Measurements from ENCODE around the gene GAK.
A peak's percentile ranks its signal among the peaks of the same experiment; 100 is the strongest.

Gene GAK

DNA sequence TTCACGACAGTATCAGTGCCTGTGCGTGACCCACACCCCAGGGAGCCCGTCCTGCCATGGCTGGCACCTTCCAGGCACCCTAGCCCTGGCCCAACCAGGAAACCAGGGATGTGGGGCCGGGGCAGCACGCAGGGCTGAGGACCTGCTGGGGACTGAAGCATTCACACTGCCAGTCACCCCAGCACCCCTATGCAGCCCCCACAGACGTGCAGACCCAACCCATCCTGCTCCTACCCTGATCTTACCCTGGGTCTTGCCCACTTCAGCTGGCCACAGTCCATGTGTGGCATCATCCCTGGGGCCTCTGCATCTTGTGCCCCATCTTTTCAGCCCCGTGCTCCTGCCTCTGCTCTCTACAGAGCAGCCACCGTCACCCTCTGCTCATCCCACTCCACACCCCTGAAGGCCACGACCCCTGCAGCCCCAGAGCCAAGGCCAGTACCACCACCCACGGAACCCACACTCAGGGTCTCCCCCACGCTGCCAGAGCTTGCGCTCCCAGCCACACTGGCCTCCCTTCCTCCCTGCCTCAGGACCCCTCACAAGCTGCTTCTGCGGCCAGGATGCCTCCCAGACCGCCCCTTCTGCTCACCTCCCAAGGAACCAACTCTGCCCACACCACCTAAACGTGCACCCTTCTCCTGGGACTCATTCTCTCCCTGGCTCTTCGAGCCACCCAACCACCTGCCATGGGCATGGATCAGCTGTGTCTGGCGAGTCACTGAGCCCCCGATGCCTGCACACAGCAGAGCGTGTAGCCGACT lies 25.6 kb downstream of the GAK start:
- no peak for DNase-seq

DNA sequence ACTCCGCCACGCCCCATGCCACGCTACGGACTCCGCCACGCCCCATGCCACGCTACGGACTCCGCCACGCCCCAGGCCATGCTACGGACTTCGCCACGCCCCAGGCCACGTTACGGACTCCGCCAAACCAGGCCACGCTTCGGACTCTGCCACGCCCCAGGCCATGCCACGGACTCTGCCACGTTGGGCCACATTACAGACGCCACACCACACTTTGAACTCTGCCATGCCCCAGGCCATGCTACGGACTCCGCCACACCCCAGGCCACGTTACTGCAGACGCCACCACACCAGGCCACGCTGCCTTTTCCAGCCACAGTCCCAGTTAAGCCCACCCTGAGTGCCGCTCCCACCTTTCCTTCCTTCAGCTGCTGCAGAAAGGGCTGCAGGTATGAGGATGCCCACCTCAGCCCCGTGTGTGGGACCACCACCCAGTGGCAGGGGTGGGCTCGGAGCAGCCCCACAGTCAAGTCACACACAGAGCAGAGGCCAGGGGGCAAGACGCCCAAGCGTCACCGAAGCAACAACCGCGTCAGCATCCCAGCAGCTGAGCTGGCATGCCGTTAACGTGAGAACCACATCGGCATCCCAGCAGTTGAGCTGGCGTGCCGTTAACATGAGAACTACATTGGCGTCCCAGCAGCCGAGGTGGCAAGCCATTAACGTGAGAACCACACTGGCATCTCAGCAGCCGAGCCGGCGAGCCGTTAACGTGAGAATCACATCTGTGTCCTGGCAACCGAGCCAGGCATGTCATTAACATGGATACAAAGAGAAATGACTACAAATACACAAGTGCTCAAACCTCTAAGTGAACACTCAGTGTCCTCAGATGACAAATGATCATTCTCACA lies 26.4 kb downstream of the GAK start:
- no peak for DNase-seq

DNA sequence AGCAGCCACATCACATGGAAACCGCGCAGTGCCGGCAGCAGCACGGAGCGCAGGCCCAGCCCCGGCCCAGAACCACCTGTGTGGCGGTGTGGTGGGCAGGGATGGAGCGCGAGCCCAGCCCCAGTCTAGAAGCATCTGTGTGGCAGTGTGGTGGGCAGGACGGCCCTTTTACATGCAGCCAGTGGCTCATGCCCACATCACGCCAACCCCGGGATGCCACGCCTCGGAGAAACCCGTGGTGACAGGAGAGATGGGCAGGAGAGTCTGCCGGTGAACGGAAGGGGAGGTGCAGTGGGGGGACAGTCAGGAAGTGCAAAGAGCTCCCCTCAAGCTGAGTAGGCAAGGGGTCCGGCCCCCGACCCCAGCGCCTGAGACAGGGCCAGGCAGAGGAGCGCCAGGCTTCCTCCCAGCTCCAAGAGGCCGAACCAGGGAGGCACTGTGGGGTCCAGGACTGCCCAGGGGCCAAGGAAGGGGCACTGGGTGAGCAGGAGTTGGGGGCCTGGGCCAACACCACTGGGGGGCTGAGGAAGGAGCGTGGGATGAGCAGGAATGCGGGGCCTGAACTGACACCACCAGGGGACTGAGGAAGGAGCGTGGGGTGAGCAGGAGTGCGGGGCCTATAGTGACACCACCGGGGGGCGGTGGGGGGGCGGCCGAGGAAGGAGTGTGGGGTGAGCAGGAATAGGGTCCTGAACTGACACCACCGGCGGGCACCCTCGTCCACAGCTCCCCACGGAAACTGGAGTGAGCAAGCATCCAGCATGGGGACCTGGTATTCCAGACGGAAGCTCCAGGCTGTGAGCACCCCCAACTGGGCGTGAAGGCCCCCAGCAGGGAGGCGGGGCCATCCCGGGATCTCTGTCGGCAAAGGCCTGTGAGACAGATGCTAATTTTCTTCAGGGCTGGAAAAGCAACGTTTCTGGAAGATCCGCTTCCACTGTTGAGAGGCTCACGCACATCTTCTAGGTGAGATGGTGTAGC lies 28.8 kb downstream of the GAK start:
- no peak for DNase-seq

DNA sequence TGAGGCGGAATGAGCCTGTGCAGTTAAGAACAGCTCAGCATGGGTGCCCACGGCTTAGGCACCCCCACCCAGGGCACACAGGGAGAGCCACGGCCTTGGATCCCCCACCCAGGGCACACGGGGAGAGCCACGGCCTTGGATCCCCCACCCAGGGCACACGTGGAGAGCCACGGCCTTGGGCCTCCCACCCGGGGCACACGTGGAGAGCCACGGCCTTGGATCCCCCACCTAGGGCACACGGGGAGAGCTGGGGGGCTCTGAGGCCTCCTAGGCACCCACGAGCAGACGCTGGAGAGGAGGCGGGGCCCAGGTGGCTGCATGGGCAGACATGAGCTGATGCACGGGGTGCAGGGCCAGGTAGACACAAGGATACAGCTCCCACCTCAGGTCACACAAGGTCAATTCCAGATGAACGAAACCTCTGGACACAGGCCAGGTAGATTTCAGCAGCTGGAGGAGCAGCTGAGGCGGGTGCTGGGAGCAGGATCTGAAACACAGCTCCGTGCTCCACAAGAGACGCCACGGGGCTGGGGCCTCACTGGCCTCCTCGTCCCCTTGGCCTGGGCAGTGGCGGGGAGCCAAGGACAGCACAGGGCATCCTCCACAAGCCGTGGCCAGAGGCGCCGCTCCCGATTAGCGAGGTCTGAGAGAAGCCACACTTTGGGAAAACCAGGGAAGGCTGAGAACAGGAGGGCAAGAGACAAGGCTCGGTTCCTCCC lies 30.8 kb downstream of the GAK start:
- no peak for DNase-seq

DNA sequence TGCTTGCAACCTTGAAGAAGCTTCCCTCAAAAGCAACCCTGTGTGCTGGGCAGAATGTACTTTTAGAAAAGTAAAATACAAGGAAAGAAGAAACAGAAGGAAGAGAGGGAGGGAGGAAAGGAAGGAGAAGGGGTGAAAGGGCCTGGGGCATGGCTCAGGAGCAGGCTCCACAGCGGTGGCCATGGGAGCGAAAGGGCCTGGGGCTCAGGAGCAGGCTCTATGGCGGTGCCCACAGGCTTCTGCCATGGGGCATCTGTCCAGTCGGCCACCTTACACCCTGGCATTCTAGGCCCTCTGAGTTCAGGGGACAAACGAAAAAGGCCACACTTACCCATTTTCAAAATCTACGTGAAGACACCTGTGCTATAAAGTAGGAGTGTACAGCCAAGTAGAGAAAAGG lies 31.4 kb downstream of the GAK start:
- no peak for DNase-seq

DNA sequence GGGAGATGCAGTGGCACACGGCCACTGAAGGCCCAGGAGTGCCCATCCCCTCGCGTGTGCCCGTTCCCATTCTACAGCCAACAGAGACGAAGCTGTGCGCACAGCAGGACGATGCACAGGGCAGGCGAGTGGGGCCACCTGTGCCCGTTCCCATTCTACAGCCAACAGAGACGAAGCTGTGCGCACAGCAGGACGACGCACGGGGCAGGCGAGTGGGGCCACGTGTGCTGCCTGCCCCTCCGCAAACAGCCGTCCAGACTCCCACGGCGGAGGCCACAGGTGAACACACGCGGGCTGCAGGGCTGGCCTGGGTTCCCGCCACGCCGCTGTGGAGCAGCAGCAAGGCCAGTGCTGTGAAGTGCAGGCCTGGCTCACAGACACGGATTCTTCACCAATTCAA lies 32.0 kb downstream of the GAK start:
- DNase-seq, result no peak

DNA sequence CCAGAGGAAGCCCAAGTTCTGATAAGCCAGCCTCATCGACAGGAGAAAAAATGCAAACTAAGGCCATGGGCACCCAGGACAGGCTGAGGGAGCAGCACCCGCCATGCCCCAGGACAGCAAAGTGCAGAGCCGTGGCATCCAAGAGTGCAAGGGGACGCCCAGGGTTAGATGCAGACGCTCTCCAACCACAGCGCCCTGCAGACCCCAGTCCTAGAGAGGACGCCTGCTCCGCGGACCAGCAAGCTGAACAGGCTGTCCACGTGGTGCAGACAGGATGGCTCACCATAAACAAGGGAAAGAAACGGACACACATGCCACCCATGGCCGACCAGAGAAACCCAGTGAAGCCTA lies 32.6 kb downstream of the GAK start:
- no peak for DNase-seq

DNA sequence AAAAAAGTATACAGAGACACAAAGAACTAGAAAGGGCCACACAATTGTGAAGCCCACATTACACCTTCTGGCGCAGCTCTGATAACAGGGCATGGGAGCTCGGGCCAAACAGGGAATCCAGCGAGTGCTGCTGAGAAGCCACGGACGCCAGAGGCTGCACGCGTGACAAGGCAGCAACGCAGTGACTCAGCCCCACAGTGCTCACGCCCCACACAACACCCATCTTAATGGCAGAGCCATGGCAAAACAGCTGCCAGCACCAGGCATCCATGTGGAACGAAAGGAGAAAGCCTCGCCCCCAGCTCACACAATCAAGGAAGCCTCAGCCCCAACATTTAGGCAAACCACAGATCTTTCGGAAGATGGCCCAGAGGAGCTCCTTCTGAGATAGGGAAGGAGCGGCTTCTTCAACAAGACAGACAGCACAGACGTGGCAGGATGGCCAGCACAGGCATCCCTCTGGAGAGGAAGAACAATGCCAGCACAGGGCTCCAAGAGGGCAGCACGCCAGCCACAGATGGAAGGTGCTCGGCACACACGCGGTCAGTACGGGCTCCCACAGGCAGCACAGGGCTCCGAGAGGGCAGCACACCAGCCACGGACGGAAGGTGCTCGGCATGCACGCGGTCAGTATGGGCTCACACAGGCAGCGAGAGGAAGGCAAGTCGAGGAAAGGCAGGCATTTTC lies 33.1 kb downstream of the GAK start:
- no peak for DNase-seq

DNA sequence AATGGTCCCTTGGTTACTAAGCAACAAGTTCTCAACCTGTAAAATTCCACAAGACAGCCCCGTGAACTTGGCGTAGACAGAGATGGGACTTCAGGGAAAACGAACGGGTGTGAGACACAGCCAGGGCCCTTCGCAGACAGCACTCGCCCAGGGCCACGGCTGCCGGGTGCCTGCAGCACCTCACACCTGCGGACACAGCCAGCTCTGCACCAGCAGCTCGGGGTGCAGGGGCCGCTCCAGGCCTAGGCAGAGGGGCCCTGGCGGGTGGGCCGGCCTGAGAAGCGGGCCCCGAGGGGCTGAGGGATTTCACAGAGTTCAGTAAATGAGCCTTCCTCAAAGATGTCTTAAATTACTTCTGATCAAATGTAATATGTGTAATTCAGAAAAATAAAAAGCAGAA lies 34.0 kb downstream of the GAK start:
- no peak for DNase-seq

DNA sequence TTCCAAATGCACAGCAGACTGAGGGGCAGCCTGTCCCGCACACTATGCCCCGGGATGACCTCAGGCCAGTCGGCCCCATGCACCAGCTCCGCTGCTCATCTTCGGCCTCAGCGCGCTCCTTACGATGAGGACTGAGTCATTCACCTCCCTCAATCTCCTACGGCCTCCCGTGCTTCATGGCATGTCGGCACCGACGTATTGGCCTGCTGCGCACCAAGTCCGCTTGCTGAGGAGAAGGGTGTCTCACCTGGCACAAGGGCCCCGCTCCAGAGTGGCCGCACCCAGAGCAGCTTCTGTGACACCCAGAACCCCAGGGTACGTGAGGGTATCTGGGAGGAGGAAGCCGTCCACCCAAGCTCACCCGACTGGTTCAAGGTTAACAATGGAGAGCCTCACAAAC lies 35.5 kb downstream of the GAK start:
- DNase-seq, result no peak

DNA sequence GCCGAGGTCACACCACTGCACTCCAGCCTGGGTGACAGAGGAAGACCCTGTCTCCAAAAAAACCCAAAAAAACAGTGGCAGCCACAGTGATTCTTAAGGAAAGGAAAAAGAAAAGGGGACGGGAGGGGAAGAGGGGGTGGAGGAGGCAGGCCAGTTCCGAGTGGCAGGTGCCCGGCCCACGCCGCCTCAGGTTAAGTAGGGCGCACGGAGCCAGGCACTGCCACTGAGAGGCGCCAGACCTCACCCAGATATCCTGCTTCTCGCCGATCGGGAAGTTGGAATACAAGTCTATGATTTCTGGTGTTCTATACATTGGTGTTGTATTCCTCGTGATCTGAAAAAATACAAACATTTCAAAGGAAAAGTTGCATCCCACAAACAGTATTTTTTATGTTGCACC lies 35.9 kb downstream of the GAK start:
- DNase-seq, result no peak

DNA sequence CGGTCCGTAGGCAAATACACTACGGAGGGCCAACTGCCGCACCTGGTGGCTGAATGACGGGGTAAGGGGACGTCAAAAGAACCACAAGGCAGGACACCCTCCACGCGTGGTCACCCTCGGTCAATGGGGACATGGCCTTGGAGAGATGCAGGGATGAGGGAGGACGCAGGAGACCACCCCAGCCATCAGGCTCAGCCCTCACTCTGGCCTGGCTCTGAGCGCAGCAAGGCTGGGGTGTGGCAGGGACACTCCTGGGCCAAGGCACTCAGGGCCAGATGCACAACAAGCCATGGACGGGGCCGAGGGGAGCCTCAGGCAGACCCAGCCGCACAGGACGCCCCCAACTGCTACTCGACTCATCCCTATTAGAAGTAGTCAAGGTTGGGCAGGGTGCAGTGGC lies 36.5 kb downstream of the GAK start:
- DNase-seq, result no peak

DNA sequence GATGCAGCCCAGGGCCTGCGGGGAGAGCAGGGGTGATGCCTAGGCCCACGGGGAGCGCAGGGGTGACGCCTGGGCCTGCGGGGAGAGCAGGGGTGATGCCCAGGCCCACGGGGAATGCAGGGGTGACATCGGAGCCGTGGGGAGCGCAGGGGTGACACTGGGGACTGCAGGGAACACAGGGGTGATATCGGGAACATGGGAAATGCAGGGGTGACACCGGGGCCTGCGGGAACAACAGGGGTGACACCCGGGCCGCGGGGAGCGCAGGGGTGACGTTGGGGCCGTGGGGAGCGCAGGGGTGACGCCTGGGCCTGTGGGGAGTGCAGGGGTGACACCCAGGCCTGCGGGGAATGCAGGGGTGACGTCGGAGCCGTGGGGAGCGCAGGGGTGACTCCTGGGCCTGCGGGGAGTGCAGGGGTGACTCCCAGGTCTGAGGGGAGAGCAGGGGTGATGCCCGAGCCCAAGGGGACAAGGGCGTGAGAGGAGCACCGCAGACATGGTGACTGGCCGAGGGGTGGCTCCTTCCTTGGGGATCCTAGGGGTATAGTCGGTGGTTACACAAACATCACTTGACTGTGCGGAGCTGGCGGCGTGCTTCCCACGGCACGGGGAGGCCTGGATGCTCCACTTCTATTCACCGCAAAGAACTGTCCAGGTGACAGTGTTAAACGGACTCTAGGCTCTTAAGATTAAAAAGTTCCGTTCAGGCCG lies 38.0 kb downstream of the GAK start:
- DNase-seq, result no peak

DNA sequence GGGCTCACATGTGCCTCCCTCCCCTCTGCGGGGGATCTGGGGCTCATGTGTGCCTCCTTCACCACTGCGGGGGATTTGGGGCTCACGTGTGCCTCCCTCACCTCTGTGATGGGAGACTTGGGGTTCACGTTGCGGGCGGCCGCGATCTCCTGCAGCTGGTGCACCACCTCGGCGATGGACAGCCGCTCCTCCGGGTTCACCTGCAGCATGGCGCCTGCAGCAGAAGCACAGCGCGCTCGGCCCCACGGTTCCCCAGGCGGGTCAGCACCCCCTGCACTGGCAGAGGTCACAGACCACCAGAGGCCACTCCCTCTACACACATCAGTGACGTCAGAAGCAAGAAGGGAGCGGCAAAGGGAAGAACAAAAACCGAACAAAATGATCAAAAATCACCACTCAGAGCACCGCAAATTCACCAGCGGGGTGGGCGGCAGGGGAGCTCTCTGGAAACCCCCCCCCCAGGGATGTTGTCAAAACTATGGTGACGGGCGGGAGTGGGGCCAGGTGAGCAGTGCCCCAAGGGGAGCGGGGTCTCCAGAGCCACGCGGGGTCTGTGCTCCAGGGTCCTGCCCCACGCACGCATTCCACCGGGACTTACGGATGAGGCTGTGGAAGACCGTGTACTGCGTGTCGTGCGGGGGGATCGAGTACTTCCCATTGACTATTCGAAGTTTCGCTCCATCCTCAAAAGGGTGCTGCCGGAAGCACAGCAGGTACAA lies 38.7 kb downstream of the GAK start:
- DNase-seq, result no peak

DNA sequence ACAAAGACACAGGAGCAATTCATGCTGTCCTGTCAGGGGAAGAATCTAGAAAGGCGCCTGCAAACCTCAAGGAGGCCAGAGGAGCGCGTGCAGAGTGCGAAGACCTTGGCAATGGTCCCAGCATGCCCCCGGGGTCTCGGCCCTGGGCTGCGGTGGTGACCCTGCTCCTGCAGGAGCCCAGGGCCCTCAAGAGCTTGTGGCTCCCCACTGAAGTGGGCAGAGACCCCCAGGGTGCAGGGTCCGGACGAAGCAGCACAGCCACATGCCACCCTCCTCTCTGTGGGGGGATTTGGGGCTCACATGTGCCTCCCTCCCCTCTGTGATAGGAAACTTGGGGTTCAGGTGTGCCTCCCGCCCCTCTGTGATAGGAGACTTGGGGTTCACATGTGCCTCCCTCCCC lies 39.3 kb downstream of the GAK start:
- no peak for DNase-seq

DNA sequence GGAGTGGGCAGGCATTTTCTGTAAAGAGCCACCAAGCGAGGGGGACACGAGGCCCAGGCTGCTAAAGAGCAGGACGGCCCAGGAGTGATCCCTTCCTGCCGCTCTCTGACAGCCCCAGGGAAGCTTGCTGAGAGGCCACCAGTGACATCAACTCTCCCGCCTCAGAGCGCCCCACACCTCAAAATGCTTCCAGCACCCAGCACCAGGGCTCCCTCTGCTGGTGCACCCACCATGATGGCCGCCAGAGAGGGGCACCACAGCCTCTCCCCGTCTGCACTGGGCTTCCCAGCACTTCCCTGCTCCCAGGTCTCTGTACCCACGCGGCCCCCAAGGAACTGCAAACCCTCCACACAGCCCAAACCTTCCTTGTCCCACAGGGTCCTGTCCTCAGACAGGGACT lies 40.4 kb downstream of the GAK start:
- peak; percentile 33 for DNase-seq

DNA sequence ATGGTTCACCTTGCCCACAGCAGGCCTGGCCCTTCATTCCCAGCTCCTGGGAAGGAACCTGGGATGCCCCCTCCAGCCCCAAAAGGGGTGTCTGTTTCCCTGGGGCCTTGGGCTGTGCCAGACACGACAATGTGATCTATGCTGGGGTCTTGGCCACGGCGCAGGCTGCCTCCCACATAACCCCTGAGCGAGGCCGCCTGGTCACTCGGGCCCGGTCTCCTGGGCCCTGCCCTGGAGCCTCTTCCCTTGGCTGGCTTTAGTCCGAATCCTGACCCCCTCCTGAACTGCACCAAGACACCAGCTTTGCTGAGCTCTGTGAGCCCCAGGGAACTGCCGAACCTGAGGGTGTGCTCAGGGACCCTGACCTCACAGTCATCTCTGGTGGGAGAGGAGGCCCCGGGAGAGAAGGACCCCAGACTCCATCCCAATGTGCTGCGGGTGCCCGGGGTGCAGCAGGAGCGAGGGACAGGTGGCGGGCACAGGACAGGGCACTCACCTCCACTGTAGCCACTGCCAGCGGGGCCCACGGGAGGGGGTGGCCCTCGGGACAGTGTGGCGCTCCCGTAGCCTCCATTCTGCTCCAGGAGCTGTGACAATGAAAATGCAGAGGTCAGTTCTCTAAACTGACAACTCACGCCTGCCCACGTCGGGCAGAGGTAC lies 42.0 kb downstream of the GAK start:
- no peak for DNase-seq

DNA sequence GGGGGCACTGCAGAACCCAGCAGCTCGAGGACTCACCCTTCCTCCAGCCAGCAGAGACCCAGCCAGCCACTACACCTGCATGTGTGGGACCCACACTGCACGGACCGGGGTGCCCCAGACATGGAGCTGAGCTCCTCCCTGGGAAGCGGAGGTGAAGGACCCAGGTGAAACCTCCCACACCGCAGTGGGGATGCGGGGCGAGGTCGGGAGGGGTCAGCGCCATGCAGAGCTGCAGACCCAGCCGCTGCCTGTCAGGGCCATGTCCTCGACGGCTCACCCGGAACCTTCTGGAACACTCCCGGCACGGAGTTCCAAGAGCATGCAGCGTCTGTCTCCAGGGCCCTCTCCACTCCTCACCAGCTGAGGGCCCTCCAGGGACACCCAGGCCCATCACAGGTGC lies 42.6 kb downstream of the GAK start:
- DNase-seq, result no peak

DNA sequence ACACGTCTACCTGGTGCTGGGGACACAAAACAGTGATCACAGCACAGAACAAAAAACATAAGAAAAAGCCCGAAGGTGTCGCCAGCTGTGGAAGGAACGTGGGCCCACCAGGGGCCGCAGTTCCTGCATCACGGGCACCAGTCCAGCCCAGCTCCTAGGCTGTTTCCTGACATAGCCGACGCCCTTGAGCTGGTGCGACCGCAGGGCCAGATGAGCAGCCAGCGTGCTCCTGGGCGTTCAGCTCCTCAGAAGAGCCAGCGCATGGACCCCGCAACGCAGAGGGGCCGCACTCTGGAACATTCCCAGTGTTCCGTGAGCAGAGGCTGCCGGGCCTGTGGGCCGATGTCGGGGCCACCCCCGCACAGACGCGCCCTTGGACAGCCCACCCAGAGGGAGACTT lies 44.1 kb downstream of the GAK start:
- no peak for DNase-seq
